ENCODE measurements around the gene KLF11. TPM values are rescaled to one million over a fixed set of nuclear protein-coding genes. Genes with fewer than 3 reads are reported as not detected.

Gene KLF11
- total and polyA plus RNA-seq, 9 donors = 12.5 to 24.3 (median 21.4) TPM

GRCh38 chr2:10002109-10002508, 41.2 kb upstream of the KLF11 start:
- no peak for DNase-seq
- no peak overlapping the region for H3K4me3 ChIP-seq (ENCODE audit: low read length)
- no peak overlapping the region for H3K27ac ChIP-seq (ENCODE audit: low read length)
- H3K36me3 ChIP-seq (ENCODE audit: control insufficient read depth, insufficient read depth, low read length) = peaks cover 4% of the 10 kb centered on the region
- peaks cover 13% of the 10 kb centered on the region for H3K27me3 ChIP-seq (ENCODE audit: control insufficient read depth, insufficient read depth, low read length)
- no peaks in the 10 kb centered on the region for H3K9me3 ChIP-seq (replicated peaks; ENCODE audit: control insufficient read depth, low read depth, low read length)
- H3K4me1 ChIP-seq (ENCODE audit: control insufficient read depth, insufficient read depth, low read length) = peaks cover 6% of the 10 kb centered on the region
- no CpG with 5 or more reads among the region's 5 CpGs for WGBS (ENCODE audit: insufficient coverage)

GRCh38 chr2:10002681-10003080, 40.7 kb upstream of the KLF11 start:
- no peak overlapping the region for H3K4me3 ChIP-seq (ENCODE audit: low read length)
- H3K36me3 ChIP-seq (ENCODE audit: control insufficient read depth, insufficient read depth, low read length) = peaks cover 4% of the 10 kb centered on the region
- 83% methylated on average over 8 of the region's 9 CpGs for WGBS (ENCODE audit: insufficient coverage)
- no peak for DNase-seq
- H3K9me3 ChIP-seq (replicated peaks; ENCODE audit: control insufficient read depth, low read depth, low read length) = no peaks in the 10 kb centered on the region
- peaks cover 13% of the 10 kb centered on the region for H3K27me3 ChIP-seq (ENCODE audit: control insufficient read depth, insufficient read depth, low read length)
- H3K4me1 ChIP-seq (ENCODE audit: control insufficient read depth, insufficient read depth, low read length) = peaks cover 8% of the 10 kb centered on the region
- H3K27ac ChIP-seq (ENCODE audit: low read length) = no peak overlapping the region

- Histone ChIP-seq H3K27ac (ENCODE audit: low read length) (no peak overlapping the region), H3K4me3 (ENCODE audit: low read length) (no peak overlapping the region), H3K36me3 (ENCODE audit: control insufficient read depth, insufficient read depth, low read length) (peaks cover 4% of the 10 kb centered on the region), H3K4me1 (ENCODE audit: control insufficient read depth, insufficient read depth, low read length) (peaks cover 13% of the 10 kb centered on the region), H3K9me3 (replicated peaks; ENCODE audit: control insufficient read depth, low read depth, low read length) (no peaks in the 10 kb centered on the region), H3K27me3 (ENCODE audit: control insufficient read depth, insufficient read depth, low read length) (peaks cover 13% of the 10 kb centered on the region)
- WGBS (ENCODE audit: insufficient coverage) = 75% methylated on average over 13 of the region's 20 CpGs
- no peak for DNase-seq
Measured at GRCh38 chr2:10003206-10004125, 39.9 kb upstream of the KLF11 start.

- no peaks in the 10 kb centered on the region for H3K36me3 ChIP-seq (ENCODE audit: control insufficient read depth, insufficient read depth, low read length)
- WGBS (ENCODE audit: insufficient coverage) = 80% methylated on average over 2 of the region's 5 CpGs
- no peak overlapping the region for H3K4me3 ChIP-seq (ENCODE audit: low read length)
- no peaks in the 10 kb centered on the region for H3K9me3 ChIP-seq (replicated peaks; ENCODE audit: control insufficient read depth, low read depth, low read length)
- peaks cover 13% of the 10 kb centered on the region for H3K27me3 ChIP-seq (ENCODE audit: control insufficient read depth, insufficient read depth, low read length)
- DNase-seq = no peak
- no peak overlapping the region for H3K27ac ChIP-seq (ENCODE audit: low read length)
- peaks cover 23% of the 10 kb centered on the region for H3K4me1 ChIP-seq (ENCODE audit: control insufficient read depth, insufficient read depth, low read length)
Measured at GRCh38 chr2:10004401-10004800, 38.9 kb upstream of the KLF11 start.

- no peak for DNase-seq
- no CpG with 5 or more reads among the region's 3 CpGs for WGBS (ENCODE audit: insufficient coverage)
- Histone ChIP-seq H3K4me3 (ENCODE audit: low read length) (no peak overlapping the region), H3K4me1 (ENCODE audit: control insufficient read depth, insufficient read depth, low read length) (peaks cover 27% of the 10 kb centered on the region), H3K36me3 (ENCODE audit: control insufficient read depth, insufficient read depth, low read length) (no peaks in the 10 kb centered on the region), H3K9me3 (replicated peaks; ENCODE audit: control insufficient read depth, low read depth, low read length) (no peaks in the 10 kb centered on the region), H3K27me3 (ENCODE audit: control insufficient read depth, insufficient read depth, low read length) (peaks cover 13% of the 10 kb centered on the region), H3K27ac (ENCODE audit: low read length) (no peak overlapping the region)
Measured at GRCh38 chr2:10004836-10005235, 38.5 kb upstream of the KLF11 start.

- 94% methylated on average over 15 of the region's 17 CpGs for WGBS (ENCODE audit: insufficient coverage)
- no peak overlapping the region for H3K4me3 ChIP-seq (ENCODE audit: low read length)
- H3K36me3 ChIP-seq (ENCODE audit: control insufficient read depth, insufficient read depth, low read length) = no peaks in the 10 kb centered on the region
- no peaks in the 10 kb centered on the region for H3K9me3 ChIP-seq (replicated peaks; ENCODE audit: control insufficient read depth, low read depth, low read length)
- no peak overlapping the region for H3K27ac ChIP-seq (ENCODE audit: low read length)
- DNase-seq = no peak
- peaks cover 13% of the 10 kb centered on the region for H3K27me3 ChIP-seq (ENCODE audit: control insufficient read depth, insufficient read depth, low read length)
- H3K4me1 ChIP-seq (ENCODE audit: control insufficient read depth, insufficient read depth, low read length) = peaks cover 34% of the 10 kb centered on the region
Measured at GRCh38 chr2:10005461-10006235, 37.7 kb upstream of the KLF11 start.

GRCh38 chr2:10006236-10007161, 36.9 kb upstream of the KLF11 start:
- no peak overlapping the region for H3K27ac ChIP-seq (ENCODE audit: low read length)
- H3K36me3 ChIP-seq (ENCODE audit: control insufficient read depth, insufficient read depth, low read length) = no peaks in the 10 kb centered on the region
- no peaks in the 10 kb centered on the region for H3K9me3 ChIP-seq (replicated peaks; ENCODE audit: control insufficient read depth, low read depth, low read length)
- 41% methylated on average over 63 of the region's 64 CpGs for WGBS (ENCODE audit: insufficient coverage)
- no peak for DNase-seq
- peaks cover 13% of the 10 kb centered on the region for H3K27me3 ChIP-seq (ENCODE audit: control insufficient read depth, insufficient read depth, low read length)
- H3K4me1 ChIP-seq (ENCODE audit: control insufficient read depth, insufficient read depth, low read length) = peaks cover 34% of the 10 kb centered on the region
- H3K4me3 ChIP-seq (ENCODE audit: low read length) = no peak overlapping the region

GRCh38 chr2:10007435-10007834, 35.9 kb upstream of the KLF11 start:
- no peak for DNase-seq
- H3K4me3 ChIP-seq (ENCODE audit: low read length) = no peak overlapping the region
- H3K9me3 ChIP-seq (replicated peaks; ENCODE audit: control insufficient read depth, low read depth, low read length) = no peaks in the 10 kb centered on the region
- H3K4me1 ChIP-seq (ENCODE audit: control insufficient read depth, insufficient read depth, low read length) = peaks cover 34% of the 10 kb centered on the region
- H3K27ac ChIP-seq (ENCODE audit: low read length) = no peak overlapping the region
- peaks cover 13% of the 10 kb centered on the region for H3K27me3 ChIP-seq (ENCODE audit: control insufficient read depth, insufficient read depth, low read length)
- WGBS (ENCODE audit: insufficient coverage) = 61% methylated on average over 6 of the region's 9 CpGs
- H3K36me3 ChIP-seq (ENCODE audit: control insufficient read depth, insufficient read depth, low read length) = no peaks in the 10 kb centered on the region

- no peaks in the 10 kb centered on the region for H3K36me3 ChIP-seq (ENCODE audit: control insufficient read depth, insufficient read depth, low read length)
- DNase-seq = no peak
- peaks cover 13% of the 10 kb centered on the region for H3K27me3 ChIP-seq (ENCODE audit: control insufficient read depth, insufficient read depth, low read length)
- H3K27ac ChIP-seq (ENCODE audit: low read length) = no peak overlapping the region
- peaks cover 34% of the 10 kb centered on the region for H3K4me1 ChIP-seq (ENCODE audit: control insufficient read depth, insufficient read depth, low read length)
- 48% methylated on average over 16 of the region's 22 CpGs for WGBS (ENCODE audit: insufficient coverage)
- no peaks in the 10 kb centered on the region for H3K9me3 ChIP-seq (replicated peaks; ENCODE audit: control insufficient read depth, low read depth, low read length)
- H3K4me3 ChIP-seq (ENCODE audit: low read length) = no peak overlapping the region
Measured at GRCh38 chr2:10007921-10008808, 35.2 kb upstream of the KLF11 start.

Data from muscle of leg (tissue), 11 donors.